Natural killer cell (primary cell): ENCODE results near the gene LDLRAD4. TPM values are rescaled to one million over a fixed set of nuclear protein-coding genes. Genes with fewer than 3 reads are reported as not detected.

Experiments used
- ATAC-seq, 3 donors: fragments of 150-1000 bp in 2 of 3; fragments of 200-7000 bp in 1 of 3; cut with Tn5 transposase; 1 replicate in 1 of 3; 2 replicates in 2 of 3; pipeline ENCODE4 v1.10.0; 2021; ENCODE audit warnings: mild to moderate bottlenecking in 2 of 3, moderate library complexity in 2 of 3
- DNase-seq, 2 donors: peaks; one replicate each; pipeline versions ENCODE4 v3.0.0 to v3.0.0-alpha.2; 2013 to 2021; ENCODE audit warnings: mixed read lengths in 1 of 2
- H3K27ac ChIP-seq: one replicate; pipeline ENCODE4 v1.5.1; 2013; ENCODE audit warnings: mild to moderate bottlenecking, low read length
- H3K27me3 ChIP-seq: one replicate; pipeline ENCODE4 v1.6.1; 2013; ENCODE audit warnings: low read length; ENCODE audit not compliant: control insufficient read depth, insufficient read depth
- H3K36me3 ChIP-seq: one replicate; pipeline ENCODE4 v1.6.1; 2013; ENCODE audit warnings: low read length; ENCODE audit not compliant: control insufficient read depth, insufficient read depth
- H3K4me1 ChIP-seq: one replicate; pipeline ENCODE4 v1.6.1; 2013; ENCODE audit warnings: low read length; ENCODE audit not compliant: control insufficient read depth, insufficient read depth
- H3K4me3 ChIP-seq: one replicate; pipeline ENCODE4 v1.5.1; 2013; ENCODE audit warnings: low read length
- H3K9me3 ChIP-seq: one replicate; pipeline ENCODE4 v1.6.1; 2013; ENCODE audit warnings: low read length; ENCODE audit not compliant: control insufficient read depth, insufficient read depth
- H3K27ac Mint-ChIP-seq, 2 donors: one replicate each; pipeline ENCODE4 v1.8.0; 2022; ENCODE audit warnings: mild to moderate bottlenecking in 2 of 2, mixed read lengths in 2 of 2, moderate library complexity in 1 of 2
- H3K27me3 Mint-ChIP-seq, 2 donors: one replicate each; pipeline ENCODE4 v1.8.0; 2022; ENCODE audit warnings: low read depth in 2 of 2, mixed read lengths in 2 of 2
- H3K36me3 Mint-ChIP-seq: one replicate; pipeline ENCODE4 v1.8.0; 2022; ENCODE audit warnings: mixed read lengths
- H3K4me1 Mint-ChIP-seq, 2 donors: one replicate each; pipeline ENCODE4 v1.8.0; 2022; ENCODE audit warnings: mixed read lengths in 2 of 2
- H3K4me3 Mint-ChIP-seq: one replicate; pipeline ENCODE4 v1.8.0; 2022; ENCODE audit warnings: mild to moderate bottlenecking, moderate library complexity, mixed read lengths
- H3K9me3 Mint-ChIP-seq, 2 donors: one replicate each; pipeline ENCODE4 v1.8.0; 2022; ENCODE audit warnings: mixed read lengths in 2 of 2
- WGBS: methylation state at CpG from one replicate; pipeline ENCODE4 v1.1.7; 2013; ENCODE audit warnings: missing lambda C conversion rate; ENCODE audit not compliant: insufficient coverage; 5-methylcytosine and 5-hydroxymethylcytosine counted together
- intact Hi-C: fragments of 100-400 bp; cut with micrococcal nuclease; formaldehyde crosslinking; loops from one replicate; pipeline ENCODE4 v1.14.2; 2022
- total RNA-seq, 4 donors: library from RNA; stranded (reverse); fragments of 120-200 nt in 1 of 4; gene quantifications; one replicate each; pipeline versions ENCODE4 v1.2.3 to v1.2.4, GENCODE V29; 2013 to 2022
- TF ChIP-seq, protein P1 (sequence below): fragments of 200-600 bp; IDR thresholded peaks from one replicate; pipeline ENCODE4 v1.8.0; 2022; ENCODE audit warnings: antibody characterized with exemption

Gene LDLRAD4
- total RNA-seq, 3 donors from 2014 or later (not counting 1 experiment from before 2014, with no cell fraction given): 24.0 to 36.3 (median 29.2) TPM

DNA sequence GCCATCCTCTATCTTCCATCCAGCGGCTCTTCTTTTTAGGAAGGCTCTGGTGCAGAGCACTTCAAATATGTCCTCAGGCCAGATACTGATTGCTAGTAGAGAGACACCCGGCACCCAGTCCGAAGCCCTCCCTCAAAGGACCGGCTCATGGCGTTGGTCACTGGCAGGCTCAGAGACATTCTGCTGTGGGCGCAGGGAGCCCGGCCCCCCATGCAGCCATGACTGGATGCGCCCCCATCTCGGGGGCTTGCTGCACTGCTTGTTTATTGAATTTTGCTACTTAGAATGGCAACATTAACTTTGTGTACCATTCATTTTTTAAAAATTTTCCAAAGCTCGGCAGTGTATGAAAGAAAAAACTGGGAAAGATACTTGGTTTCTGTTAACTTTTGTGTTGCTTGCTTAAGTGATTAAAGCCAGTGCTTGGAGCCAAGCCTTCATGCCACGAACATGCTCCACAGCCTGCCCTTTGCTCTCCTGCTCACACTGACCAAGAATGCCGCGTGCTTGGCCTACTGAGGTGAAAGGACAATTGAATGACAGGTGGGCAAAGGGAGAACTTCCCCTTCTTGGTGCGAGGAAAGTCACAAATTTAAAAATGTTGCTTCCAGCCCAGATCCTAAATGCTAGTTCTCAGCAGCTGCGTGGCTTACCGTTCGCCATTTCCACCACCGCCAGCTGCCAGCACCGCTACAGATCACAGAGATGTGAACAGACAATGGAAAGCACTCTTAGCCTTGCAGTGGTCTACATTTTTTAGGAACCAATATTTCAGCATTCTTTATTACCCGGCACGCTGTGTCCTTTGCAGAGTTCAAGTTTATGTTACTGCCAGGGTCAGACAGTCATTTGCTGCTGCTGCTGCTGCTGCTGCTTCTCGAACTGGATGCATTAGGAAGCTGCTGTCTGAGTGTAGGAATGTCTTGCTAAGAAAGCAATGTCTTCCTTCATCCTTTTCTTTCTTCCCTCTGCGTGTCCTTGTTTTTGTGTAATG, 431.1 kb downstream of the LDLRAD4 start:
- Mint-ChIP-seq H3K9me3 (no peaks in the 10 kb centered on the region), H3K4me3 (no peak overlapping the region), H3K27ac (no peak overlapping the region), H3K4me1 (peaks cover 0 to 4% of the 10 kb centered on the region in 2 donors), H3K27me3 (no peaks in the 10 kb centered on the region), H3K36me3 (peaks cover 8% of the 10 kb centered on the region)
- Histone ChIP-seq H3K27me3 (no peaks in the 10 kb centered on the region), H3K36me3 (peaks cover 12% of the 10 kb centered on the region), H3K4me1 (no peaks in the 10 kb centered on the region), H3K4me3 (no peak overlapping the region), H3K27ac (no peak overlapping the region), H3K9me3 (no peaks in the 10 kb centered on the region)
- WGBS: 91% methylated on average over 22 of the region's 23 CpGs
- DNase-seq: no peak
- no peak for ATAC-seq
- TF ChIP-seq, protein P1, sequence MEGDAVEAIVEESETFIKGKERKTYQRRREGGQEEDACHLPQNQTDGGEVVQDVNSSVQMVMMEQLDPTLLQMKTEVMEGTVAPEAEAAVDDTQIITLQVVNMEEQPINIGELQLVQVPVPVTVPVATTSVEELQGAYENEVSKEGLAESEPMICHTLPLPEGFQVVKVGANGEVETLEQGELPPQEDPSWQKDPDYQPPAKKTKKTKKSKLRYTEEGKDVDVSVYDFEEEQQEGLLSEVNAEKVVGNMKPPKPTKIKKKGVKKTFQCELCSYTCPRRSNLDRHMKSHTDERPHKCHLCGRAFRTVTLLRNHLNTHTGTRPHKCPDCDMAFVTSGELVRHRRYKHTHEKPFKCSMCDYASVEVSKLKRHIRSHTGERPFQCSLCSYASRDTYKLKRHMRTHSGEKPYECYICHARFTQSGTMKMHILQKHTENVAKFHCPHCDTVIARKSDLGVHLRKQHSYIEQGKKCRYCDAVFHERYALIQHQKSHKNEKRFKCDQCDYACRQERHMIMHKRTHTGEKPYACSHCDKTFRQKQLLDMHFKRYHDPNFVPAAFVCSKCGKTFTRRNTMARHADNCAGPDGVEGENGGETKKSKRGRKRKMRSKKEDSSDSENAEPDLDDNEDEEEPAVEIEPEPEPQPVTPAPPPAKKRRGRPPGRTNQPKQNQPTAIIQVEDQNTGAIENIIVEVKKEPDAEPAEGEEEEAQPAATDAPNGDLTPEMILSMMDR: no peak
- intact Hi-C loops: no loop called here

DNA sequence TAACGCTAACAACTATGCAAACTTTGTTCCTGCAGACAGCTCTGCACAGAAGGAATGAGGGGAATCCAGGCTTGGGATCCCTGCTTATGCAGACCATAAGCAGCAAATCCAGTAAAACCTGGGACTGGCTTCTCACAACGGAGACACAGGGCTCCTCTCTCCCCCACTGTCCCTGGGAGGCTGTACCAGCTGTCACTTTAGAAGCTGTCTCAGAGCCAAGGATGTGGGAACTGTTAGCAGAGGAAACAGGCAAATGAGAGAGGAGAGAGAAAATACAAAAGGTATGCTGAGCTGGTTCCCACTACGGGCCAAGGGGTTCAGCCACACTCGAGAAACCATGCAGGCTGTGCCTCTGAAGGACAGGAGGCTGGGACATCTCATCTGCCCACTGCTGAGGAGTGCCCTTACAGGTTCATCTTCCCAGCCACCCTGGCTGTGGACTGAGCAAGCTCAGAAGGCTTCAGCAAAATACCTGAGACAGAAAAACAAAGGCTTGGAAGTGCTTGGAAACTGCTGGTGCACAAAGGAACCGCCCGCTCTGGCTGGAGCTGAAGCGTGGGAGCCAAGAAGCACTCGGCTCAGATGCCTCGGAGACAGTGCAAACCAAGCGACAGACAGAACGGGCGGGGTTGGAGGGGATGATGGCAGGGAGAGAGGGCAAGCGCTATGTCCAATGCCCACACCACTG, 435.3 kb downstream of the LDLRAD4 start:
- Histone ChIP-seq H3K27me3 (no peaks in the 10 kb centered on the region), H3K27ac (no peak overlapping the region), H3K36me3 (no peaks in the 10 kb centered on the region), H3K4me1 (no peaks in the 10 kb centered on the region), H3K4me3 (no peak overlapping the region), H3K9me3 (no peaks in the 10 kb centered on the region)
- TF ChIP-seq, protein P1: no peak
- Mint-ChIP-seq H3K4me3 (no peak overlapping the region), H3K9me3 (no peaks in the 10 kb centered on the region), H3K4me1 (peaks cover 0 to 4% of the 10 kb centered on the region in 2 donors), H3K36me3 (no peaks in the 10 kb centered on the region), H3K27ac (no peak overlapping the region), H3K27me3 (no peaks in the 10 kb centered on the region)
- 80% methylated on average over 13 of the region's 13 CpGs for WGBS
- ATAC-seq (no peak), DNase-seq (no peak)
- intact Hi-C loops: no loop called here

DNA sequence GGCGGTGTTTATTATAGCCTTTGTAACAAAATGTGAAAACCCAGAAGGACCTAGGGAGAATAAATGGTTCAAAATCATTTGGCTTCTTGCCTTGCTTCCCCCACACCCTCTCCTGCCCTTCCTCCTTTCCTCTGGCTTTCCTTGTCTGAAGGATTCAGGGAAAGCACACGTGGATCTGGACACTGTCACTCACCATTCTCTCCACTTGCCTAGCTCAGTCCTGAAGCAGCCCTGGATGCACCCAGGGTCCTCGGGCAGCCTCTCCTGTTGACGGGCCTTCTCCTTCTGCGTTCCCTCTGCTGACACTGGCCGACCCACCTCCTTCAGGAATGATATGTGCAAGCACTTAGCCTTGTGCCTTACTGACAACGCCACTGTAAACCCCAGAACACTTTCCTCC, 439.4 kb downstream of the LDLRAD4 start:
- Histone ChIP-seq H3K27me3 (no peaks in the 10 kb centered on the region), H3K4me3 (no peak overlapping the region), H3K27ac (no peak overlapping the region), H3K9me3 (no peaks in the 10 kb centered on the region), H3K4me1 (no peaks in the 10 kb centered on the region), H3K36me3 (no peaks in the 10 kb centered on the region)
- intact Hi-C loops: no loop called here
- ATAC-seq (no peak), DNase-seq (no peak)
- Mint-ChIP-seq H3K27ac (no peak overlapping the region), H3K27me3 (no peaks in the 10 kb centered on the region), H3K9me3 (no peaks in the 10 kb centered on the region), H3K4me1 (no peaks in the 10 kb centered on the region), H3K4me3 (no peak overlapping the region), H3K36me3 (no peaks in the 10 kb centered on the region)
- TF ChIP-seq, protein P1: no peak
- 80% methylated on average over 7 of the region's 7 CpGs for WGBS
